IPS DF 4.7 (cell line): Measurements from ENCODE around the gene YPEL1.
"Not testable (repeated sequence)": the region's sequence is repeated elsewhere in the genome, so short reads cannot be mapped to it uniquely, and the experiment has no call there.

Experiments used
- DNase-seq: peaks from one replicate; pipeline ENCODE4 v3.0.0-alpha.2; 2013; ENCODE audit warnings: low spot score; ENCODE audit errors: extremely low read depth

Gene YPEL1

DNA sequence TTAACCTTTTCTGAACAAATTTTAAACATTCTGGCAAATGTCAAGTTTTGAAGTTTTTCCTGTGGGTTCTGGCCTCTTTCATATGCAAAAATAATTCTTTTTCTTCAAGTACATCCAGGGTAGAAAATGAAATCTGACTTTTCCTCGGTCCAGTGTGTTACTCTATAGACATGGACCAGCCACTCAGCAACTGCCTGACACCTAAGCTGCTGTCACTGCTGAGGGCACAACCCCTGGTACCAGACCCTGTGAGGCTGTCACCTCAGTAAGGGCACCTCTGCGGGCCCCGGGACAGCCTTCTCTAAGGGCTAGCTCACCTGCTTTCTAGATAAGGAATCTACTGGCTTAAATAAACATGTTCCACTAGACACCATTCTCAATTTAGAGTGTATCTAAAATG, 36.0 kb downstream of the YPEL1 start:
- no peak for DNase-seq

- peak; percentile 14 for DNase-seq
Measured at GRCh38 chr22:21698430-21699329, 36.9 kb downstream of the YPEL1 start.

DNA sequence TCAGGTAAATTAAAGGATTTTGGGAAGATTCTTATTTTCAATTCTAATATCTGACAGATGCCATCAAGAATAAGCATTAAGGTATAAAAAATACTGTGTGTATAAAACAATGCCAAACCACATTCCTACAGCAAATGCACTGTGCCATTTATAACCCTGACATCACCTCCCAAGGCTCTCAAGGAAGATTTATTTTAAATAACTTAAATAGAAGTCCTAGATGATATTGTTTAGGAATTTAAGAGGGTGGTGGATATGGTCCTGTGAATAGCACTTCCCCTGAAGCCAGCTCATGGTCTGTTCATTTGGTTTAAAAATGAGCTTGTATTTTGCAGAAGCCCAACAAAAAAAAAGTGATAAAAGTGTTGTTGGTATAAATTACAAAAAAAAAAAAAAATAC, 37.7 kb downstream of the YPEL1 start:
- DNase-seq, result no peak

DNA sequence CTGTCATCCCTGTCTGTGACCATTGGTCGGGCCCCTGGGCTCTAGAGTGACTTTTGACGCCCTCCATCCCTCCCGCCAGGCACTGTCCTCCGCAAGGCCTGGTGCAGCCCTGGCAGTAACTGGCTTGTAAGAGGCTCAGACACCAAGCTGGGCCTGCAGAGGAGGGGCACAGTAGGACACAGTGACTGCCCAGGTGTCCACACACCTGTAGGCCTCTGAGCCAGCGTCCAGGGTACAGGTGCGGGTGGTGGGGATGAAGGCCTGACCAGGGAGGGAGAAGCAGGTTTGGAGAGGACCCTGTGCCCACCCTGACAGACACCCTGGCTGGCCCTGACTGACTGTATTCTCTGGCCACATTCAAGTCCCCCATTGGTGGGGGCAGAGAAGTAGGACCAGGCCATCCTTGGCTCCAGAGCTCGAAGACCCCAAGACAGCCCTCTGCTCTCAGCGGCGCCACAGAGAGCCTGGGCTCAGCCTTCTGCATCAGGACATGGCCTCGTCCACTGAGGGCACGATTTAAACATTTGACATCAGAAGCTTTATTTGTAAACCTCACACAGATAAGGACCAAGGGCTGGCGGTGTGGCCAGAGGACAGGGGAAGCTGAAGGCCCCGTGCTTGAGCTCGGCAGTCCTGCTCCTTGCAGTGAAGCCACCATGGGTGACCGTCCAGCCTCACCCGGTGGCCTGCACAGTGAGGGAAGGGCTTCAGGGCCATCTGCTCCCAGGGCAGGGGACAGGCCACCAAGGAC, 38.4 kb downstream of the YPEL1 start:
- DNase-seq, result no peak

- DNase-seq, result no peak
Measured at GRCh38 chr22:21696115-21696514, 39.5 kb downstream of the YPEL1 start.

GRCh38 chr22:21695430-21696085, 40.0 kb downstream of the YPEL1 start:
- DNase-seq, result no peak

- no peak for DNase-seq
Measured at GRCh38 chr22:21694795-21695429, 40.7 kb downstream of the YPEL1 start.

GRCh38 chr22:21694394-21694793, 41.2 kb downstream of the YPEL1 start:
- no peak for DNase-seq

- DNase-seq, result no peak
Measured at GRCh38 chr22:21693999-21694341, 41.6 kb downstream of the YPEL1 start.

DNA sequence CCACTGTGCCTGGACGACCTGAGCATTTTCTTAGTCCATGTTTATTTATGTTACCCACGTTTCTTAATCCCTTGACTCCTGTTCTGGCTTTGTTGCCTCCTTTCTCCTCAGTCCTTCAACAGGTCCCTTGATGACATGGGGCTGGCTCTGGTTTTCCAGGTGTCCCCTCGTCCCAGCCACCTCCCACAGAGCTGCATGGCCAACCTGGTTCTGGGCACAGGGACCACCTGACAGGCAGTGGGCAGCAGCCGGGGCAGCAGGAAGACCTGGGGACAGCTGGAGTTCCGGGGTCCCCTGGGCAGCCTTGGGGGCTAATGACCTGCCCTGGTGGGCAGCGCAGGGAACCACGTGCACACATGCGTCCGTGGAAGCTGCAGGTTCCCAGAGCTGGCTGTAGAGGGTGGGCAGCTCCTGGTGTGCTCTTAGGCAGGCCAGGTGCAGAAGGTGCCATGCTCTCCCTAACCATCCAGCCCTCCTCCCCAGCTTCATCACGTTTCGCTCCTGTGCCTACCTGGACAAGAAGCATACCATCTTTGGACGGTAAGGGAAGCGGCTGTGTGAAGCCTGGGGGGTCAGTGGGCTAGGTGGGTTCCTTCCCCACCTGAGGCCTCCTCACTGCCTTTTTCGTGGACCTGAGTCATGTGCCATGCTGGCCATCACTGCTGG, 42.1 kb downstream of the YPEL1 start:
- DNase-seq, result no peak

- not testable (repeated sequence) for DNase-seq
Measured at GRCh38 chr22:21692856-21693255, 42.7 kb downstream of the YPEL1 start.

DNA sequence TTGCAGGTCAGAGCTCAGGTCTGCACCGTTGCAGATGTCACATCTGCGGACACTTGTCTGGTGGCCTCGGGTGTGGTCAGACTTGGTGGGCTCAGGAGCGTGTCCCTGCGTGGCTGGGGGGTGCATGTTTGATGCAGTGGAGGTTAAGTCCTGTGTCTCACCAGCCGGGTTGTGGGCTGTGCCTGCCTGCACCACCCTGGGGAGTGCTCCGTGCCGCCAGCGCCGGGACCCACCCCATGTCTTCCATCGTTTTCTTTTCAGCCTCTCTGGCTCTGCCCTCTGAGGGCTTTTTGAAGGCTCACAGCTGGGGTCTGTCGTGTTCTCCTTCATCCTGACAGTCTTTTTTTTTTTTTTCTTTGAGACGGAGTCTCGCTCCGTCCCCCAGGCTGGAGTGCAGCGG, 43.8 kb downstream of the YPEL1 start:
- DNase-seq, result no peak

GRCh38 chr22:21690401-21690801, 45.2 kb downstream of the YPEL1 start:
- DNase-seq, result no peak

DNA sequence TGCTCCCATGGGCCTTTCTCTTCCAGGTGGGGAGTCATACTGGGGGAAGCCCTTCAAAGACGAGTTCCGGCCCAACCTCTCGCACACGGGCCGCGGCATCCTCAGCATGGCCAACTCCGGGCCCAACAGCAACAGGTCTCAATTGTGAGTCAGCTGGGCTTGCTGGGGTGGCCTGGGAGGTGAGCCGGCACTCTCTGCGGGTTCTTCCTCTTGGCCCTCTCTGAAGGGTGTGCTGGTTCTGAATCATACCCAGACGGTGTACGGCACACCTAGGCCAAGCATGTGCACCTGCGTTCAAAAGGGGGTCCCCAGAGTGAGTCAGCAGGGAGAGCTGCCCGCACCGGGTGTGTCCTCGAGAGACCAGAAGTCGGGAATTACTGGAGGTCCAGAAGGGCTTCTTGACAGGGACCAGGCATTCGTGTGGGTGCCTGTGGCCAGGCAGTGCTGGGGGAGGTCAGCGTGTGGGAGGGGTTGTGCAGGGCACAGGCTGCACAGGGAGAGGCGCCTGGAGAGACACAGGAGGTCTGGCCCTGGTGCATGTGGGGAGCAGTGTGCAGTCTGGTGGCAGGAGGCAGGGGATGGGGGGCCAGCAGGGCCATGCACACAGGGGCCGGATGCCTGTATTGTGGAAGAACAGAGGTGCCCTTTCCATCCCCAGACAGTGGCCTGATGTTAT, 46.8 kb downstream of the YPEL1 start:
- DNase-seq, result no peak

DNA sequence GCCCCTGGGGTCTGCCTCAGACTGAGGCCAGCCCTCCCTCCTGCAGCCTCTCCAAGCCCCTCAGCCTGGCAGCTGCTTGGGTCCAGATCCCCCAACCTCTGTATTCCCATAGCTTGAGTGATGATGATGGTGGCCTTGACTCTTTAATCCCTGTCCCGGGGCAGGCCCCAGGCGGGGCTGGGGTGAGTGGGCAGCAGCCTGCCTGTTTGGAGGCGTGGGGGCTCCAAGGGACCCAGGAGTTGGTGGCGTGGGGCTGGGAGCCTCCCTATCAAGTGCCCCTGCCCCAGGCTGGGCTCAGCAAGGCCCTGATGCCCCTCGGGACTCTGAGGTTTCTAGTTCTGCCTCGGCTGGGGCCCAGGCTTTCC, 47.3 kb downstream of the YPEL1 start:
- DNase-seq, result no peak

DNA sequence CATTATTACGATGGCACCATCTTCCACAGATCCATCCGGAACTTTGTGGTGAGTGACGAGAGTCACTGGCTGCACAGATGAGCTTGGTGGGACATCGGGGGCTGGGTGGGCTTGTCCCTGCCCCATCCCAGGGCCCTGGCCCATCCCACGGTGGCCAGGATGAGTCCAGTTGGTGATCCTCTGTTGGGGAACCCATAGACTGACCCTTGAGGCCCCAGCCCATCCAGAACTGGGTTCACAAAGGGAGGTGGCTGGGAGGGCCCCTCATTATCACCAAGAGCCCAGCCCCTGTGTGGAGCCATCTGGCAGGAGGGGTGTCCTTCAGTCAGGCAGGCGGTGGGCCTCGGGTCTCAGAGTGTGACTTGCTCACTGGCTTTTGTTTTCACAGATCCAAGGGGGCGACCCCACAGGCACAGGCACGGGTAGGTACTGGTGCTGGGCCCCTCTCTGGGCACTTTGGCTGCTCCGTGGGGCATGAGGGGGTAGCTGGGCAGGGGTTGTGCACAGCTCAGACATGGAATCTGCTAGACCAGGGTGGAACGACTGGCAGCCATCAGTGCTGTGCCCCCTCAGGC, 47.8 kb downstream of the YPEL1 start:
- DNase-seq, result no peak

GRCh38 chr22:21686634-21687393, 48.8 kb downstream of the YPEL1 start:
- no peak for DNase-seq

- no peak for DNase-seq
Measured at GRCh38 chr22:21686193-21686608, 49.4 kb downstream of the YPEL1 start.

DNA sequence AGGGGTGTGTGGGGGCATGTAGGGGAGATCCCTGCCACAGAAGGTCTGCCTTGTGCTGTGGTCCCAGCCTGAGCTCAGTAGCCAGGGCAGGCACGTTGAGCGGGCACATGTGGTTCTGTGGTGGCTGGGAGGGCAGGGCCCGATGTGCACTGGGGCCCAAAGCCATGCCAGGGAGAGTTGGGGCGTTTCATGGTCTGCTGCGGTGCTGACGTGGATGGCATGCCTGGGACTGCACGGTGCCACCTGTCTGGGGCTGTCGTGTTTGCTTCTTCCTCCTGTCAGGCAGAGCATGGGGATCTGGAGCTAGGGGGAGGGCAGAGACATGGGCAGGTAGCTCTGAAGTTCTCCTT, 50.5 kb downstream of the YPEL1 start:
- DNase-seq, result no peak
